Lung (tissue), 12 donors: ENCODE results near the gene KCNMA1. TPM values are rescaled to one million over a fixed set of nuclear protein-coding genes. Genes with fewer than 3 reads are reported as not detected.

Source experiments
- ATAC-seq: fragments of 200-7000 bp; cut with Tn5 transposase; one replicate; pipeline ENCODE4 v1.9.1; 2020; ENCODE audit warnings: moderate number of reproducible peaks; ENCODE audit not compliant: insufficient read depth, low FRiP score
- DNase-seq, 3 donors: peaks; one replicate each; pipeline ENCODE4 v3.0.0-alpha.2; 2013 to 2017
- H3K27ac ChIP-seq, 2 donors: one replicate each; pipeline ENCODE4 v1.5.1; 2013; ENCODE audit warnings: mild to moderate bottlenecking in 2 of 2, moderate library complexity in 2 of 2, control low read depth in 1 of 2, inconsistent platforms in 1 of 2, low read depth in 1 of 2, low read length in 1 of 2
- H3K27me3 ChIP-seq, 3 donors: one replicate each; pipeline ENCODE4 v1.5.1; 2013; ENCODE audit warnings: low read length in 2 of 3; ENCODE audit not compliant: control insufficient read depth in 3 of 3, insufficient read depth in 3 of 3
- H3K36me3 ChIP-seq, 4 donors: one replicate each; pipeline ENCODE4 v1.5.1; 2013; ENCODE audit warnings: low read length in 4 of 4, mild to moderate bottlenecking in 1 of 4, moderate library complexity in 1 of 4; ENCODE audit not compliant: control insufficient read depth in 4 of 4, insufficient read depth in 4 of 4
- H3K4me1 ChIP-seq, 5 donors: one replicate each; pipeline ENCODE4 v1.5.1; 2013; ENCODE audit warnings: low read length in 5 of 5, mild to moderate bottlenecking in 2 of 5, moderate library complexity in 1 of 5; ENCODE audit not compliant: control insufficient read depth in 5 of 5, insufficient read depth in 5 of 5
- H3K4me3 ChIP-seq: one replicate; pipeline ENCODE4 v1.5.1; 2013; ENCODE audit warnings: mild to moderate bottlenecking, control low read depth, moderate library complexity
- H3K9ac ChIP-seq, 2 donors: one replicate each; pipeline ENCODE4 v1.5.1; 2013; ENCODE audit warnings: low read length in 2 of 2, control low read depth in 1 of 2; ENCODE audit not compliant: insufficient read depth in 1 of 2
- H3K9me3 ChIP-seq, 4 donors: one replicate each; pipeline ENCODE4 v1.5.1; 2013; ENCODE audit warnings: low read length in 3 of 4, mild to moderate bottlenecking in 1 of 4, moderate library complexity in 1 of 4; ENCODE audit not compliant: control insufficient read depth in 4 of 4, insufficient read depth in 3 of 4
- CTCF ChIP-seq: IDR thresholded peaks from 2 replicates; pipeline ENCODE4 v1.5.1; 2012; ENCODE audit warnings: mild to moderate bottlenecking; ENCODE audit errors: control extremely low read depth, extremely low read depth
- WGBS, 2 donors: extraction: QIAGEN DNeasy Blood & Tissue Kit; methylation state at CpG; one replicate each; pipeline ENCODE4 v1.1.7; 2013; 5-methylcytosine and 5-hydroxymethylcytosine counted together
- polyA plus RNA-seq, 2 donors: library from polyadenylated mRNA; stranded (reverse); fragments of 200-250 nt; gene quantifications; one replicate each; pipeline ENCODE4 v1.2.1, GENCODE V29; 2013
- total RNA-seq, 2 donors: library from RNA; depleted of rRNA in 1 of 2; stranded (reverse); fragments of >200 nt in 1 of 2; gene quantifications; one replicate each; pipeline ENCODE4 v1.2.1, GENCODE V29; 2014 to 2021
- donor health status: control.
- donor health status: control.
- donor health status: Bipolar disorder and iron deficiency.
- donor health status: healthy.
- donor health status: DM: yes; HTN: yes; CAD: no.

Gene KCNMA1
- total and polyA plus RNA-seq, 4 donors = 3.8 to 13.0 (median 5.5) TPM

GRCh38 chr10:77006836-77007511 lies 630.6 kb downstream of the KCNMA1 start:
- Histone ChIP-seq H3K27me3 (no peaks in the 10 kb centered on the region), H3K9me3 (peaks cover 0 to 5% (median 2%) of the 10 kb centered on the region in 4 donors), H3K4me1 (peaks cover 0 to 31% (median 0%) of the 10 kb centered on the region in 5 donors), H3K27ac (no peak overlapping the region), H3K4me3 (no peak overlapping the region), H3K9ac (no peak overlapping the region), H3K36me3 (peaks cover 0 to 5% (median 0%) of the 10 kb centered on the region in 4 donors)
- no peak for TF ChIP-seq CTCF
- WGBS, 2 donors = 79 to 98% methylated on average over 2 of the region's 2 CpGs
- ATAC-seq = no peak
- DNase-seq = no peak

GRCh38 chr10:77005871-77006270 lies 631.7 kb downstream of the KCNMA1 start:
- H3K36me3 ChIP-seq = peaks cover 0 to 5% (median 0%) of the 10 kb centered on the region in 4 donors
- H3K27ac ChIP-seq = no peak overlapping the region
- peaks cover 0 to 25% (median 0%) of the 10 kb centered on the region in 5 donors for H3K4me1 ChIP-seq
- TF ChIP-seq CTCF = no peak
- ATAC-seq (no peak), DNase-seq (no peak)
- peaks cover 0 to 5% (median 2%) of the 10 kb centered on the region in 4 donors for H3K9me3 ChIP-seq
- H3K4me3 ChIP-seq = no peak overlapping the region
- no peaks in the 10 kb centered on the region for H3K27me3 ChIP-seq
- H3K9ac ChIP-seq = no peak overlapping the region

DNA sequence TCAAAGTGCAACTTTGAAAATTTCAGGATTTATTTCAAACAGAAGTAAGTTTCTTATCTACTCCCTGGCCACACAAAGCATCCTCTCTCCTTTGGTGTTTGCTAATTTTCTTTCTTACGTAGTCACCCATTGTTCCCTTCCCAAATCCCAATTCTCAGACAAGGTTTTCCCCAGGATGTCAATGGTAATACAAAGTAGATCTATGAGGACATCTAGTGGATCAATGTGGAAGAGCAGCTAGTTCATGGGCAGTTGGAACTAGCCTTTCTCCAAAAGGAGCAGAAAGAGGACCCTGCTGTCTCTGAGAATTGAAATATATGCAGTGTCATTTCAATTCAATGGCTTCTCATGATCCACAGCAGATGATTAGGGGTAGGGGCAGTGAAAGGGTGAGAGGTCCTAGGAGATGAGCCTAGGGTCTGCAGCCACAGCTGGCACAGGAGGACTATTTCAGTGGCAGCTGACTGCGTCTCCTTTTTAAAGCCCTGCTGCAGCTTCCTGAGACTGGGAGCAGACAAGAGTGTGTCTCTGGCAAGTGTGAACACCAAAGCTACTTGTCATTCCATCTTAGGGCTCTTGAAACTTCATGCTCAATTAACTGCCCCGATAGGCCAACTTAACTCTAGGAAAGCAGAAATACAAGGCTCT lies 632.6 kb downstream of the KCNMA1 start:
- WGBS, 2 donors = 58 to 64% methylated on average over 3 of the region's 3 CpGs
- no peak for ATAC-seq

More for the DNA sequence above, 632.6 kb downstream of the KCNMA1 start:
- no peak overlapping the region for H3K9ac ChIP-seq
- H3K27me3 ChIP-seq = no peaks in the 10 kb centered on the region
- H3K4me1 ChIP-seq = peaks cover 0 to 25% (median 0%) of the 10 kb centered on the region in 5 donors
- no peak overlapping the region for H3K4me3 ChIP-seq
- peaks cover 0 to 5% (median 0%) of the 10 kb centered on the region in 4 donors for H3K36me3 ChIP-seq
- TF ChIP-seq CTCF = peak; percentile 31
- no peak overlapping the region for H3K27ac ChIP-seq
- H3K9me3 ChIP-seq = peaks cover 0 to 5% (median 2%) of the 10 kb centered on the region in 4 donors
- DNase-seq = peak; percentile 58 to 94 (median 94)
